Activated naive CD8-positive, alpha-beta T cell treated with anti-CD3 and anti-CD28 coated beads, Interleukin-2, amount 50 U/mL, for 24 hours (primary cell): ENCODE results near the gene OLFM4.

Experiments used
- ATAC-seq: fragments of 150-1000 bp; cut with Tn5 transposase; one replicate; pipeline ENCODE4 v1.10.0; 2021
- DNase-seq: peaks from one replicate; pipeline ENCODE4 v3.0.0; 2021
- H3K27ac Mint-ChIP-seq: one replicate; pipeline ENCODE4 v1.8.0; 2021; ENCODE audit warnings: mild to moderate bottlenecking, mixed read lengths
- H3K27me3 Mint-ChIP-seq: one replicate; pipeline ENCODE4 v1.8.0; 2021; ENCODE audit warnings: mixed read lengths
- H3K36me3 Mint-ChIP-seq: one replicate; pipeline ENCODE4 v1.8.0; 2021; ENCODE audit warnings: low read depth, mixed read lengths
- H3K4me1 Mint-ChIP-seq: one replicate; pipeline ENCODE4 v1.8.0; 2021; ENCODE audit warnings: mixed read lengths
- H3K4me3 Mint-ChIP-seq: one replicate; pipeline ENCODE4 v1.8.0; 2021; ENCODE audit warnings: mild to moderate bottlenecking, moderate library complexity, mixed read lengths
- H3K9me3 Mint-ChIP-seq: one replicate; pipeline ENCODE4 v1.8.0; 2021; ENCODE audit warnings: mixed read lengths

The OLFM4 gene, protein sequence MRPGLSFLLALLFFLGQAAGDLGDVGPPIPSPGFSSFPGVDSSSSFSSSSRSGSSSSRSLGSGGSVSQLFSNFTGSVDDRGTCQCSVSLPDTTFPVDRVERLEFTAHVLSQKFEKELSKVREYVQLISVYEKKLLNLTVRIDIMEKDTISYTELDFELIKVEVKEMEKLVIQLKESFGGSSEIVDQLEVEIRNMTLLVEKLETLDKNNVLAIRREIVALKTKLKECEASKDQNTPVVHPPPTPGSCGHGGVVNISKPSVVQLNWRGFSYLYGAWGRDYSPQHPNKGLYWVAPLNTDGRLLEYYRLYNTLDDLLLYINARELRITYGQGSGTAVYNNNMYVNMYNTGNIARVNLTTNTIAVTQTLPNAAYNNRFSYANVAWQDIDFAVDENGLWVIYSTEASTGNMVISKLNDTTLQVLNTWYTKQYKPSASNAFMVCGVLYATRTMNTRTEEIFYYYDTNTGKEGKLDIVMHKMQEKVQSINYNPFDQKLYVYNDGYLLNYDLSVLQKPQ

DNA sequence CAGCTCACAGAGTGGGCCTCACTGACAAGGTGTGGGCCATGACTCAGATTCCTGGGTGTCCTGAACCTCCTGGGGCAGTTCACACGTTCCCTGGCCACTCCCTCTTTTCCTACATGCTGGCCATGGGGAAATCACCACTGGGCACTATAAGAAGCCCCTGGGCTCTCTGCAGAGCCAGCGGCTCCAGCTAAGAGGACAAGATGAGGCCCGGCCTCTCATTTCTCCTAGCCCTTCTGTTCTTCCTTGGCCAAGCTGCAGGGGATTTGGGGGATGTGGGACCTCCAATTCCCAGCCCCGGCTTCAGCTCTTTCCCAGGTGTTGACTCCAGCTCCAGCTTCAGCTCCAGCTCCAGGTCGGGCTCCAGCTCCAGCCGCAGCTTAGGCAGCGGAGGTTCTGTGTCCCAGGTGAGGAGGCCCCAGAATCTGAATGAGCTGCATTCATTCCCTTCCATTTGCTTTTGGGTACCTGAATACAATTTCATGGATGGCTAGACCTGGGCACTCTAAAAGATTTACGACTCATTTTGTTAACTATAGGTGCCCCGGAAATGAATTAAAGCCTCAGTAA lies at the start of gene OLFM4:
Gene OLFM4, plus strand, starts transcription at position 177 of the 567 bp plus-strand sequence. Its CDS starts 24 bp downstream, at position 201.
- Mint-ChIP-seq H3K9me3 (no peaks in the 10 kb centered on the region), H3K27me3 (no peaks in the 10 kb centered on the region), H3K4me1 (no peaks in the 10 kb centered on the region), H3K4me3 (no peak within 1 kb of the TSS), H3K36me3 (no peaks in the 10 kb centered on the region), H3K27ac (no peak within 1 kb of the TSS)
- ATAC-seq: no peak
- no peak for DNase-seq

DNA sequence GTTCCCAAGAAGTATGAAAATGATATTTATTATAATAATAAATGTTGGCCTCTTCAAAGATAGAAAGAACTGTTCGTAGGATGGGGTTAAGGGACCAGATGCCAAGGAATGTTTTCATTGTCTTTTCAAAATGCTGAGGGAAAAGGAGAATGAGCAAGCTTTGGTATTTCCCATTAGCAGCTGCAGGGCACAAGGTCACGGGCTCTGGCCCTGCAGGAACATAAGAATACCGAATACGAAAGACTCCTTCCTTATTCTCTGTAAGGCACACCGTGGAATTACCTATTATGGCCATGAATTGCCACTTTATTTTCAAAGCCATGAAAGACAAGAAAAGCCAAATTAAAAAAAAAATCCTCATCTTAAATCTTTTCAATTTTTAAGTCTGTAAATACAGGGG lies 49.6 kb upstream of the OLFM4 start:
- H3K36me3 Mint-ChIP-seq: no peaks in the 10 kb centered on the region
- peaks cover 13% of the 10 kb centered on the region for H3K27me3 Mint-ChIP-seq
- H3K9me3 Mint-ChIP-seq: no peaks in the 10 kb centered on the region
- H3K4me3 Mint-ChIP-seq: no peak overlapping the region
- DNase-seq (no peak), ATAC-seq (no peak)
- H3K27ac Mint-ChIP-seq: no peak overlapping the region
- no peaks in the 10 kb centered on the region for H3K4me1 Mint-ChIP-seq

DNA sequence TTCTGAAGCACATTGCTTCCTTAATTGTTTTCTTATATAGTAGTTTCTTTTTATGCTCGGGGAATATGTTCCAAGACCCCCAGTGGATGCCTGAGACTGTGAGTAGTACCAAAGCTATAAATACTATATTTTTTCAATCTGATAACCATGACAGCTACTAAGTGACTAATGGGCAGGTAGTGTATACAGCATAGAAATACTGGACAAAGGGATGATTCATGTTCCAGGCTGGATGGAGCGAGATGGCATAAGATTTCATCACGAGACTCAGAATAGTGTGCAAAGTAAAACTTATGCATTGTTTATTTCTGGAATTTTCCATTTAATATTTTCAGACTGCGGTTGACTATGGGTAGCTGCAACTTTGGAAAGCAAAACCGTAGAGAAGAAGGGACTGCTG lies 47.9 kb upstream of the OLFM4 start:
- DNase-seq: no peak
- no peak for ATAC-seq
- Mint-ChIP-seq H3K36me3 (no peaks in the 10 kb centered on the region), H3K27ac (no peak overlapping the region), H3K9me3 (no peaks in the 10 kb centered on the region), H3K27me3 (peaks cover 7% of the 10 kb centered on the region), H3K4me1 (no peaks in the 10 kb centered on the region), H3K4me3 (no peak overlapping the region)

DNA sequence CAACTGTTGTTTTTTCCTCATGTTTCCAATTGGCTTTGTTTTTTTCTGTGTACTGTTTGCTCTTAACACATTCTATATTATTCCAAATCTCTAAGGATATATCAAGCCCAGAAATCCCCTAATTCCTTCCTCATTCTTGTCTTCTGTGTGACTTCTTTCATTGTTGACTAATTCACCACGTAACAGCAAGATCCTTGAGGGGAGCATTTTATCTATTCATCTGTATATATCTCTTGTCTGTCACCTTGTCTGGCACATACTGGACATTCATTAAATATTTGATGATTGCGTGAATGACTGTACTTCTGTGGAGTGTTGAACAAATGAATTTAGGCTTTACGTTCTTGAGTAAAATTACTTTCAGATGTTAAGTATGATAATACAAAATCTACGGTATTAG lies 44.8 kb upstream of the OLFM4 start:
- peaks cover 4% of the 10 kb centered on the region for H3K27me3 Mint-ChIP-seq
- H3K9me3 Mint-ChIP-seq: no peaks in the 10 kb centered on the region
- H3K27ac Mint-ChIP-seq: no peak overlapping the region
- DNase-seq (no peak), ATAC-seq (no peak)
- no peak overlapping the region for H3K4me3 Mint-ChIP-seq
- no peaks in the 10 kb centered on the region for H3K4me1 Mint-ChIP-seq
- no peaks in the 10 kb centered on the region for H3K36me3 Mint-ChIP-seq

DNA sequence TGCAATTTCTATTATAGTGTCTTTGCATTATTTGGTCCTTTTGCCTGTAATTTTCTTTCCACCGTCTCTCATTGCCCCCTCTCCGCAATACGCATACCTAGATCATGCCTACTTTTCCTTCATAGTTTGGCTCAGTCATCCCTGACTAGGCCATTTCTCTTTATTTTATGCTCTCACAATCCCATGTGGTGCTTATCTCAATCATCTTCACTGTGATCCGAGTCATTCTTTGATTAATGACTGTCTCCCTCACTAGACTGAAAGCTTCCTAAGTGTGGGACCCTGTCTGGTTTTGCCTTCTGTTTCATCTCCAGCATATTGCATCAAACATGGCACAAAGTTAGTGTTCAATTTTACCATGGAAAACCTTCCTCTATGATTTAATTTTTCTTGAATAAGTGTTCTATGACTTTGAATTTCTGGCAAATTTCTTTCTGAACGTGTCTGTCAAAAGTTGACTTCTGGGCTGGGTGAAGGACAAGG lies 43.7 kb upstream of the OLFM4 start:
- Mint-ChIP-seq H3K4me3 (no peak overlapping the region), H3K27ac (no peak overlapping the region)
- no peak for ATAC-seq

DNA sequence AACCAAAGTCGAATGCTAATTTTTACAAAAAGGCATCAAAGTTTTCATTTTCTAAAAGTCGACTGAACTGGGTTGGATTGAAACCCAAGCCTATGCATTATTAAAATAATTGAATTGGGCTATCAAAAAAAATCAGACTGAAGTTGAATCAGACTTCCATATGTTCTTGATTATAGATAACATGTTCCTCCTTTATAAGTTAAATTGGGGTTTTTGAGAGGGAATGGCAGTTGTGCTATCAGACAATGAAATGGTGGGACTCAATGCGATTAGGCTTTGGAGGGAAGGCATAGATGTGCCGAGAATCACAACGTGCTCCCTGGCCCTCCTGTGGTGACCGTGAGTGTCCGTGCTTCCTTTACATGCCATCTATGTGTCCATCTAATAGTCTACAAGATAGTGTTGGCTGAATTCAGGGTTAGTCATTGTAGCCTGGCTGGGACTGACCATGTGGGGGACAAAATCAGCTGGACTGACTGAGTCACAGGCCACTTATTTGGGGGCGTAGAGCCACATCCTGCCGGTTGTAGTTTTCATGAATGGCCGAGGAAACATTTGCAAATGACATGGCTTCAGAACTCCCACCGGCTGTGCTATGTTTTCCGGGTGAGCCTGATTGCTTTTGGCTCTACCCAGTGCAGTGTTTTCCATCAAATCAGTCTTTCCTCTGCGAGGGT lies 37.1 kb upstream of the OLFM4 start:
- H3K36me3 Mint-ChIP-seq: no peaks in the 10 kb centered on the region

More for the DNA sequence above, 43.7 kb upstream of the OLFM4 start:
- Mint-ChIP-seq H3K36me3 (no peaks in the 10 kb centered on the region), H3K9me3 (no peaks in the 10 kb centered on the region), H3K4me1 (no peaks in the 10 kb centered on the region), H3K27me3 (peaks cover 4% of the 10 kb centered on the region)
- DNase-seq: no peak

DNA sequence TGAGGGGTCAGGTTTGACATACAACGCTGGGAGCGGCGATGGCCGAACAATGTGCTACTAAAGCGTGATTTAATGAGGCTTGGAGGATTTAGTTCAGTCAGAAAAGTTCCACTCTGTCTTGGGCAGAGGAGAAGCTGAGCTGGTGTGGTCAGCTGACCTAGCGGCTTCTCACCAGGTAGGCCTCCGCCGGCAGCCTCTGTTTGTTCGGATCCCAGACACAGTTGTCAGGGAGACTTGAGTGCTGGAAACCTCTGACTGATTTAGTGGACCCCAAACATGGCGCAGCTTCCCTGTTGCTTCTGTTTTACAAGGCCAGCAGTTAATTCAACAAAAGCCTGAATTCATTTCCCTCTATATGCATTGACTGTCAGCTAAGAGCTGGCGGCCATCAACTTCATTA lies 36.5 kb upstream of the OLFM4 start:
- DNase-seq: no peak
- Mint-ChIP-seq H3K27me3 (peaks cover 3% of the 10 kb centered on the region), H3K4me1 (no peaks in the 10 kb centered on the region), H3K27ac (no peak overlapping the region), H3K4me3 (no peak overlapping the region), H3K9me3 (no peaks in the 10 kb centered on the region), H3K36me3 (no peaks in the 10 kb centered on the region)
- no peak for ATAC-seq

More for the DNA sequence above, 37.1 kb upstream of the OLFM4 start:
- Mint-ChIP-seq H3K4me1 (no peaks in the 10 kb centered on the region), H3K27me3 (peaks cover 3% of the 10 kb centered on the region), H3K4me3 (no peak overlapping the region), H3K27ac (no peak overlapping the region), H3K9me3 (no peaks in the 10 kb centered on the region)
- ATAC-seq (no peak), DNase-seq (no peak)

DNA sequence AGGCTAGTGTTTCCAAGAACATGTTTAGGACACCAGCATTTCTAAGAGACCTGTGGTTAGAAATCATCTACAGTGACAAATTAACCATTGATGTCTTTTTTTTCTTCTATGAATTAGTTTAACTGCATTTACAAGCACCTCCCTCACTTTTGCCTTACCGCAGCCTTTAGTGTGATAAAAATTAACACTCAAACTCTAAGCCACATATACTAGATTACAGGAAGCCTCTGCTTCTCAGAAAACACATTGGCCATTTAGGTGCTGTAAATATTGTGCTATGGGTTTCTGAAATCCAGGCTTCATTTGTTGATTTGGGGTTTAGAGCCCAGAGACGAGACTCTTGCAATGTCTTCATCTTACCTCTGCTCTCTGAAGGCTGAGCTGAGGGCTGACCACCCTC lies 34.6 kb upstream of the OLFM4 start:
- DNase-seq (no peak), ATAC-seq (no peak)
- peaks cover 3% of the 10 kb centered on the region for H3K27me3 Mint-ChIP-seq
- H3K4me1 Mint-ChIP-seq: no peaks in the 10 kb centered on the region
- H3K27ac Mint-ChIP-seq: no peak overlapping the region
- H3K4me3 Mint-ChIP-seq: no peak overlapping the region
- no peaks in the 10 kb centered on the region for H3K36me3 Mint-ChIP-seq
- H3K9me3 Mint-ChIP-seq: no peaks in the 10 kb centered on the region

DNA sequence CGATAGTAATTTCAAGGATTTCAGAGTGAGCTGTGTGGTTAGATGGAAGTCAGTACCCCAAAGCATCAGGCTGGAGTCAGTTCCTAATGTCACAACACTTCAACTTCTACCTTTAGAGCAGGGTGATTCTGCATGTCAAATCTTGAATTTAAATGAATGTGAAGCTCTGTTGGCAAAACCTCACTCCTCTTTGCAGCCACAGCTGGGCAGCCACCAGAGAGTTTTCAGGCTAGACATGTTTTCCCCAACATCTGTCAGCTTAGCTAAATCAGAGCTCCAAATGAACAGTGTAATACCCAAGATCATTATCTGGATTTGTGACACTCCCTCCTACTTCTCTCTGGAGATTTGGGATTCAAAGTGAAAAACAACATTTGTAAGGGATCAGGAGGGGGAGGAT lies 33.7 kb upstream of the OLFM4 start:
- no peaks in the 10 kb centered on the region for H3K9me3 Mint-ChIP-seq
- peaks cover 3% of the 10 kb centered on the region for H3K27me3 Mint-ChIP-seq
- H3K27ac Mint-ChIP-seq: no peak overlapping the region
- peaks cover 3% of the 10 kb centered on the region for H3K4me1 Mint-ChIP-seq
- no peaks in the 10 kb centered on the region for H3K36me3 Mint-ChIP-seq
- ATAC-seq: no peak
- no peak for DNase-seq
- H3K4me3 Mint-ChIP-seq: no peak overlapping the region

DNA sequence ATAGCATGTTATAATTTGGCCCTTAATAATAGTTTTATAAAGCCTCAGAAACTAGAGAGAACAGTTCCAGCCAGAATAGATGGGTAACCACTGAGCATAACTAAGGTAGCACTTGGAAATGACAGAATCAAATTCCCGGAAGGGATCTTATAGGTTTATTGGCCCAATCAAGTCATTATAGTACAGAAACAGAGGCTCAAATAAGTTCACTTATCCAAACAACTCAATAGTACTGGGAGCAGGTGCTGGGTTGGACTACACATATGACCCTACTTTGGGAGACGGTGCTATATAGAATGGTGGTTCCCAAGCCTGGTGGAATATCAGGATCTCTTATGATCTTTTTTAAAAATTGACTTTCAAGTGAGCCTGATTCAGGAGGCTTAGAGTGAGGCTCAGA lies 32.7 kb upstream of the OLFM4 start:
- Mint-ChIP-seq H3K4me1 (peaks cover 3% of the 10 kb centered on the region), H3K9me3 (no peaks in the 10 kb centered on the region), H3K36me3 (no peaks in the 10 kb centered on the region), H3K27ac (no peak overlapping the region), H3K27me3 (no peaks in the 10 kb centered on the region), H3K4me3 (no peak overlapping the region)
- DNase-seq (no peak), ATAC-seq (no peak)

DNA sequence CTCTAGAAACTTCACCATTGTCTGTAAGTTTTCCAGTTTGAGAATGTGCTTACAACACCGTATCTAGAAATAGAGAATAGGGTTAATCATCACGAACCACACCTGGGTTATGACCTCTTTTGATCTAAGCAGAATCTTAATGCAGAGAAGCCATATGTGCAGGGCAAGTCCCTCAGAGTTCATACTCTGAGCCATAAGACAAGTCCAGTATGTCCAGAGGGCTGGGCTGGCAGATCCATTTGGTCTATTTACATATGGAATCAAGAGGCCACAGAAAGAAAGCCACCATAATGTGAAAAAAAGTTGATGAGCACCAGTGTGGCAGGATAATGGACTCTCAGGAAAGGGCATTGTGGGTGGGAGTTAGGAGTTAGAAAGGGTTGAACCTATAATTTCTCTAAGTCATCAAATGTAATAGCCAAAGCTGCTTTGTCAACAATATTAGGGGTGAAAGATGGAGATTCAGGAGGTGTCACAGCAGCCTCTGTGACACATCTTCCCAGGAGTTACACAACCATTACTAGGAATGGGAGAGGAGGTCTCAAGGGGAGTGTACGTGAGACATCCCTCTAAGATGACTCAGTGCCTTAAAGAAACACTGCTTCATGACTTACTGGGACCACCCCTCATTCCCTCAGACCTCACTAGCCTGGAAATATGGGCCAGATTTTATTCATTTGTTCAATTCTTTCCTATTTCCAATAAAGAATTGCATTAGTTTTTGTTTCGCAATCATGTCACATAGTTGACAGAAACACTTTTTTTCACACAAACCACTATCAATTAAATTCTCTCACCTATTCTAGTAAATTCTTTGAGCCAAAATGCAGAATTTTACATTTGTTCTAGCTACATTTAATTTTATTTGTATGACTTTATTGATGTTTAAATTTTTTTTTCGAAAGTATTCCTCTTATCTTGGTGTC lies 30.4 kb upstream of the OLFM4 start:
- Mint-ChIP-seq H3K4me1 (peaks cover 3% of the 10 kb centered on the region), H3K4me3 (no peak overlapping the region), H3K9me3 (no peaks in the 10 kb centered on the region), H3K27ac (no peak overlapping the region), H3K36me3 (no peaks in the 10 kb centered on the region), H3K27me3 (no peaks in the 10 kb centered on the region)
- ATAC-seq: no peak
- no peak for DNase-seq

DNA sequence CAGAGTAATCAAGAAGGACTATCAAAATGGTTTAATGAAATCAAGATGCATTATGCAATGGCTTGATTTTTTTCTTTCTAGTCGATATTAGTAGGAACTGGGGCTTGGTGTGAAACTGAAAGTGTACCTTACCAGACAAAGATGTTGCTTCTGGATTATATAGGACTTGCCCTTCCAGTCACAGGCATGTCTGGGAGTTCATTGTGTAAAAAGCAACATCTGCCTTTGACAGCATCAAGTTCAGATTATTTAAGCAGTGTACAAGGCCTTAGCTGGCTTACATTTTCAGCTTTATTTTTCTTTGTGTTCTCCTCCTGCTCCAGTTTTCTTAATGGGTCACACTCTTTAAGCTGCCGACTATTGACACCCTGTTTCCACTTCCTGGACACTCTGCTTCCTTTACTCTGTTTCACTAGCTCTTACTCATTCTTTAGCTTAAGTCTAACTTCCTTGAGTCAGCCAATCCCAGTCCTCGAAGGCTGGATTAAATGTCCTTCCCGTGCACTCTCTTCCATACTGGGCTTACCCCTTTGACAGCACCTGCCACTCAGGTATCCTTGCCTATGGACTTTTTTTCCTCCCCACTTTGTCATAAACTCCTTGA lies 29.4 kb upstream of the OLFM4 start:
- no peaks in the 10 kb centered on the region for H3K27me3 Mint-ChIP-seq
- no peak overlapping the region for H3K4me3 Mint-ChIP-seq
- H3K36me3 Mint-ChIP-seq: no peaks in the 10 kb centered on the region
- no peak overlapping the region for H3K27ac Mint-ChIP-seq
- H3K9me3 Mint-ChIP-seq: no peaks in the 10 kb centered on the region
- ATAC-seq: no peak
- H3K4me1 Mint-ChIP-seq: peaks cover 3% of the 10 kb centered on the region
- no peak for DNase-seq

DNA sequence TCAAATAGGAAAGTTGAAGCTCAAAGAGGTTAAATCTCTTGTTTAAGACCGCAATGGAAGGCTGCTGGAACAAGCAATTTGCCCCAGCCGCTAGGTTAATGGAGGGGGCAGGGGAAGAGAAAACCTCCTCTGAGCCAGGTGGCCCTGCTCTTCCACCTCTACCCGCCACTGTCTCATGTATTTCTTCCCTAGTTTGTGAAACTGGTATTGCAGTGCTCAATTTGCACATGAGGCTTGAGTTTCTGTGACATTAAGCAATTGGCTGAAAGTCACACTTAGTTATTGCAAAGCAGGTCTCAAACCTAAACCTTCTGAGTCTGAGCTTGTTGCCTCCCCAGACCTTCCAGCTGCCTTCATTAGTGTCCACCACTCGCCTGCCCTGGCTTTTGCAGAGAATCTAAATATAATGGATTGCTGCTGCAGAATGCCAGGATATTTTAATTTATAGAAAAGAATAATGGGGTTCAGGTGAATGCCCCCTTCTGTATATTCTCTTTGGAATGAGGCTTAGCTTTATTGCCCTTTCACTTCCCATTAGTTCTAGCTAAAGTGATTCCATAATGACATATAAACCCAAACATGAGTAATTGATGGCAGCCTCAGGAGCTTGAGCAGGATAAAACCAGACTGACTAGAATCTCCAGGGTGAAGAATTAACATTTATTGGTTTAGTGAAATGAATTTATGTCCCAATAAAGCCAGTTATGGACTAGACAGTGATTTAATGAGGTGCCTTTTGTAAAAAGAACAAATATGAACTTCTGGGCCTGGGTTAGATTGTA lies 27.0 kb upstream of the OLFM4 start:
- Mint-ChIP-seq H3K9me3 (no peaks in the 10 kb centered on the region), H3K4me3 (no peak overlapping the region), H3K27me3 (no peaks in the 10 kb centered on the region), H3K36me3 (no peaks in the 10 kb centered on the region), H3K4me1 (peaks cover 3% of the 10 kb centered on the region), H3K27ac (no peak overlapping the region)
- ATAC-seq: no peak
- DNase-seq: no peak
